ENCODE data around the gene USP49.

Gene USP49

DNA sequence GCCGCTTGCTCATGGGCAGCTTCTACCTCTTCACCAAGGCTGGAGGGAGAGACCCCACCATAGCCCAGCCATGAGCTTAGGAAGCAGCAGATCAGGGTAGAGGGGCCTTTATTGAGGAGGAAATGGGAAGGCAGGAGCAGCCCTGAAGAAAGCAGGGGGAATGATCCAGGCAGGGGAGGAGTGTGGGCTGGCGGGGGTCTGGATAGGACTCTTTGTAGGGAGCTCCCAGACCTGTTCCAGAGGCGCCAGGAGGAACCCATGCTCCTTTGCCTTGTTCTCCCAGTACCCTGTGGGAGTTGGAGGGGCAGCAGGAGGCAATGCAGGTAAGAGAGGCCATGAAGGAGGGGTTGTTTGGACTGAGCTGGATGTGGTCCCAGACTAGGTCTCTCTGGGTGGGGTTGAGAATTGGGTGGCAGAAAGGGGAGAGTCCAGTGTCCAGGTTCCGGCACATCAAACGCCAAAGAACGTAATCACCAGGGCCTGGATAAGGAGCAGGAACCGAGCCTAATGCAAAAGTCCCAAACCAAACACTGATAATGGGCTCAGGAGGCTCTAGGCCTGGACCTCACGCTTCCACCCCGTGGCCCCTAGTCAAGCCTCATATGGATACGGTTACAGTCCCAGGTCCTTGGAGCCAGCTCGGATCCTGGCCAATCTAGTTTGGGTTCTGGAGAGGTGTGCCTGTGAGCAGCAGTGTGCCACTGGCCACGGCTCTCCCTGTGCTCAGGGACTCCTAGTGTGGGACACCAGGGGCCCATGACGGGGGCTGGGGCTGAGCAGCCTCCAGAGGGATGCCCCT is 135.9 kb downstream of the USP49 start:
- Mint-ChIP-seq H3K4me1 (peaks cover 12% of the 10 kb centered on the region), H3K27ac (no peak overlapping the region), H3K4me3 (no peak overlapping the region), H3K9me3 (no peaks in the 10 kb centered on the region), H3K36me3 (ENCODE audit: low read depth) (no peaks in the 10 kb centered on the region), H3K27me3 (ENCODE audit: low read depth) (peaks cover 14% of the 10 kb centered on the region)
- TF ChIP-seq, protein P1, sequence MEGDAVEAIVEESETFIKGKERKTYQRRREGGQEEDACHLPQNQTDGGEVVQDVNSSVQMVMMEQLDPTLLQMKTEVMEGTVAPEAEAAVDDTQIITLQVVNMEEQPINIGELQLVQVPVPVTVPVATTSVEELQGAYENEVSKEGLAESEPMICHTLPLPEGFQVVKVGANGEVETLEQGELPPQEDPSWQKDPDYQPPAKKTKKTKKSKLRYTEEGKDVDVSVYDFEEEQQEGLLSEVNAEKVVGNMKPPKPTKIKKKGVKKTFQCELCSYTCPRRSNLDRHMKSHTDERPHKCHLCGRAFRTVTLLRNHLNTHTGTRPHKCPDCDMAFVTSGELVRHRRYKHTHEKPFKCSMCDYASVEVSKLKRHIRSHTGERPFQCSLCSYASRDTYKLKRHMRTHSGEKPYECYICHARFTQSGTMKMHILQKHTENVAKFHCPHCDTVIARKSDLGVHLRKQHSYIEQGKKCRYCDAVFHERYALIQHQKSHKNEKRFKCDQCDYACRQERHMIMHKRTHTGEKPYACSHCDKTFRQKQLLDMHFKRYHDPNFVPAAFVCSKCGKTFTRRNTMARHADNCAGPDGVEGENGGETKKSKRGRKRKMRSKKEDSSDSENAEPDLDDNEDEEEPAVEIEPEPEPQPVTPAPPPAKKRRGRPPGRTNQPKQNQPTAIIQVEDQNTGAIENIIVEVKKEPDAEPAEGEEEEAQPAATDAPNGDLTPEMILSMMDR (IDR thresholded peaks at IDR 0.05; ENCODE audit: unreplicated experiment in 3 of 3): no peak

DNA sequence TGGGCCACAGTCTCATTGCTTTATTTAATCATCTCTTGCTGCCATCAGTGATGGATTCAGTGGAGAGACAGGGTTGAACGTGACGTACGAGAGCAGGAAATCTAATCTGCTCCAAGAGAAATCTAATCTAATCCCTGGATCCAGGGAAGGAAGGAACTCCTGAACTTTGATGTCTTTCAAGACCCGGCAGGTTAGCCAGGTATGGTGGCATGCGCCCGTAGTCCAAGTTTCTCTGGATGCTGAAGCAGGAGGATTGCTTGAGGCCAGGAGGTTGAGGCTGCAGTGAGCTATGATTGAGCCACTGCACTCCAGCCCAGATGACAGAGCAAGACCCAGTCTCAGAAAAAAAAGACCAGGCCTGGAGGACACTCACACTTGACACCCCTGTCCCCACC is 136.5 kb downstream of the USP49 start:
- Mint-ChIP-seq H3K27ac (peak overlapping the region in 2 of 3 experiments; percentile 25 to 31), H3K4me3 (no peak overlapping the region), H3K36me3 (ENCODE audit: low read depth) (no peaks in the 10 kb centered on the region), H3K27me3 (ENCODE audit: low read depth) (peaks cover 14% of the 10 kb centered on the region), H3K9me3 (no peaks in the 10 kb centered on the region), H3K4me1 (peaks cover 12% of the 10 kb centered on the region)
- TF ChIP-seq, protein P1 (IDR thresholded peaks at IDR 0.05; ENCODE audit: unreplicated experiment in 3 of 3): no peak

DNA sequence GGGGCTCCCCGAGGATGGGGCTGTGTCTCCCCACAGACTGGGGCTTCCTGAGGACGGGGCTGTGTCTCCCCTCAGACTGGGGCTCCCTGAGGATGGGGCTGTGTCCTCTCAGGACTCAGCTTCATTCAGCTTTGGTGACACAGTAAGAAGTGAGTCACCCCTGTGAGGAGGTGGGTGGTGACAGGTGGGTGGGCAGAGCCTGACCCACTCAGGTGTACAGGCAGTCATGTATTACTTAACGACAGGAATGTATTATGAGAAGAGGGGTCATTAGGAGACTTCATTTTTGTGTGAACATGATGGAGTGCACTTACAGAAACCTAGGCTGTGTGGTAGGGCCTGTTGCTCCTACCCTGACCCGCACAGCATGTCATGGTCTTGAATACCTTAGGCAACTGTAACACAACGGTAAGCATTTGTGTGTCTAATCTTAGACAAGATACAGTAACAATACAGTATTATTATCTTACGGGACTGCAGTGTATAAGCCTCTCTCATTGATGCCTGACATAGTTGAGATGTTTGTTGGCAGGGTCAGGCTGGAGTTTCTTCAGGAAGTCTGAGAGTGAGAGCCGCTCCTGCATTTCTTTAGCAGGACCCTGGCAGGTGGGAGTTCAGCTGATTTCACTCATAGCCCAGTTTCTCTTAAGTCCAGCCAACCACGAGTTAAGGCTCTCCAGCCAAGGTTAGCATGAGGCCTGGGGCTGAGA is 137.1 kb downstream of the USP49 start:
- H3K36me3 Mint-ChIP-seq (ENCODE audit: low read depth): no peaks in the 10 kb centered on the region
- H3K9me3 Mint-ChIP-seq: no peaks in the 10 kb centered on the region
- peak overlapping the region; percentile 25 to 31 (median 25) for H3K27ac Mint-ChIP-seq
- no peak overlapping the region for H3K4me3 Mint-ChIP-seq
- peaks cover 12% of the 10 kb centered on the region for H3K4me1 Mint-ChIP-seq
- TF ChIP-seq, protein P1 (IDR thresholded peaks at IDR 0.05; ENCODE audit: unreplicated experiment in 3 of 3): no peak
- peaks cover 10% of the 10 kb centered on the region for H3K27me3 Mint-ChIP-seq (ENCODE audit: low read depth)

DNA sequence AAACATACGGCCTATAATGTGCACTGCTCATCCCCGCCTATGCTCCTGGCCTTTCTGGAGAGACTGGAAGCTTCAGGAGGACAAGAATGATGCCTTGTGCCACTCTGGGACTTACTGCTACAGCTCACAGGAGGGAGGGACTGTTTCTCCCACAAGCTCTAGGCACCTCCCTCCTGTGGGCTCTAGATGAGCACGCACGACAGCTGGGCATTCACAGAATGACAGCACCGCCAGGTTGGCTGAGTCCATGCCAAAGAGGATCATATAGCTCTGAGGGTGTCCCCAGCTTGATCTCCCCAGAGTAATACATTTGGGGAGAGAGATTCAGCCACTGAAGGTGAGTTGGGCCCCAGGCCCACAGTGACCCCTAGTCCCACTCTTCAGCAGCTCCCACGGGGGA is 137.9 kb downstream of the USP49 start:
- Mint-ChIP-seq H3K4me3 (no peak overlapping the region), H3K27me3 (ENCODE audit: low read depth) (peaks cover 10% of the 10 kb centered on the region), H3K4me1 (peaks cover 12% of the 10 kb centered on the region), H3K9me3 (no peaks in the 10 kb centered on the region), H3K36me3 (ENCODE audit: low read depth) (no peaks in the 10 kb centered on the region), H3K27ac (no peak overlapping the region)
- TF ChIP-seq, protein P1 (IDR thresholded peaks at IDR 0.05; ENCODE audit: unreplicated experiment in 3 of 3): no peak

DNA sequence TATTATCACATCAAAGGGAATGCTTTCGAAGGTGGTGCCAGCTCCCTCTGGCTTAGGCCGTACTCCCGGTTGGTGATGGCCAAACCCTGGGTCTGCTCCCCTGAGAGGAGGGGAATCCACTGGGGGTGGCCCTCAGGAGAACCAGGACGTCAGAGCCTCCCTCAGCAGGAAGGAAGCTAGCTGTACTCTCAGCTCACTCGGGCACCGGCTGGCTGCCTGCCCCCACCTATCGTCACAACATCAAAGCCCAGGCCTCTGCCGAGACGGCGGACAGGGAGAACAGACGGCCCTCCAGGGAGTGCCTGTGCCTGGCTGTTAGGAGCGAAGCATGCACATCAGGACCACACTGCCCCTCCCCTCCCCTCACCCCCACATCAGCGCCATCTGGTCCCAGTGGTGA is 138.8 kb downstream of the USP49 start:
- Mint-ChIP-seq H3K36me3 (ENCODE audit: low read depth) (no peaks in the 10 kb centered on the region), H3K4me3 (no peak overlapping the region), H3K4me1 (peaks cover 12% of the 10 kb centered on the region), H3K9me3 (no peaks in the 10 kb centered on the region), H3K27me3 (ENCODE audit: low read depth) (peaks cover 12% of the 10 kb centered on the region), H3K27ac (no peak overlapping the region)
- TF ChIP-seq, protein P1 (IDR thresholded peaks at IDR 0.05; ENCODE audit: unreplicated experiment in 3 of 3): no peak

All from nephron (organoid).